ENCODE measurements around the gene IL17C.

IL17C gene

DNA sequence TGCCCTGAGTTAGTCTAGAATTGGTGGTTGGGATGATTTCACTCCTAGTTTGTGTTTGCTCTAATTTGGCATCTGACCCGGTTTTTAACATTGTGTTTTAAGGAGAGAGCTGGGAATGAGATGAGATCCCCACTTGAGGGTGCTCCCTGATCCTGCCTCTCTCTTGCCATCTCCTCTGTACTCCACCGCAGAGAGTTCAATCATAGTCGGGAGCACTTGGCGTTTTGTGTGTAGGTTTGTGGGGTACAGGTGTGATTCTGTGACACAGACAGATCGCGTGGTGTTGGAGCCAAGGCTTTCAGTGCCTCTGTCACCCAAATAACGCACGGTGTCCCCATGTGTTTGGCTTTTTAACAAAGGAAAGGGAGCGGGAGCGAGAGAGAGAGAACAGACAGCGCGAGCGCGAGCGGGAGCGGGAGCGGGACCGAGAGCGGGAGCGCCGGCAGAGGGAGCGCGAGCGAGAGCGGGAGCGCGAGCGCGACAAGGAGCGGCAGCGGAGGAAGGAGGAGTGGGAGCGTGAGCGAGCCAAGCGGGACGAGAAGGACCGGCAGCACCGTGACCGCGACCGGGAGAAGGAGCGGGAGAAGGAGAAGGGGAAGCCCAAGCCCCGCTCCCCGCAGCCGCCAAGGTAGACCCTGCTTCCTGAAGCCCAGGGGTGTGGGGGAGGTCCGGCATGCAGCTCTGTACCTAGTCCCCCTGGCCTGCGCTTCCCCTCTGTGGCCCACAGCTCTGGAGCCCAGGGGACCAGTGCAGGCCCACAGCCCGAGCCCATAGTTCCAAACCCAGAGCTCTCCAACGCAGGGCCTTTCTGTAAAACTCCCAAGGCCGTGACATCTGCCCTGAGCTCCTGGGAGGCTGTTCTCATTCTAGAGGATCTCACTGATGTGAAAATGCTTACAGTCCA lies 27.2 kb upstream of the IL17C start:
- no peak for DNase-seq

GRCh38 chr16:88613293-88613692 lies 25.1 kb upstream of the IL17C start:
- no peak for DNase-seq

- no peak for DNase-seq
These were observed 24.2 kb upstream of the IL17C start for GRCh38 chr16:88613911-88614817.

- DNase-seq, result no peak
These were observed 23.4 kb upstream of the IL17C start for GRCh38 chr16:88614818-88615580.

DNA sequence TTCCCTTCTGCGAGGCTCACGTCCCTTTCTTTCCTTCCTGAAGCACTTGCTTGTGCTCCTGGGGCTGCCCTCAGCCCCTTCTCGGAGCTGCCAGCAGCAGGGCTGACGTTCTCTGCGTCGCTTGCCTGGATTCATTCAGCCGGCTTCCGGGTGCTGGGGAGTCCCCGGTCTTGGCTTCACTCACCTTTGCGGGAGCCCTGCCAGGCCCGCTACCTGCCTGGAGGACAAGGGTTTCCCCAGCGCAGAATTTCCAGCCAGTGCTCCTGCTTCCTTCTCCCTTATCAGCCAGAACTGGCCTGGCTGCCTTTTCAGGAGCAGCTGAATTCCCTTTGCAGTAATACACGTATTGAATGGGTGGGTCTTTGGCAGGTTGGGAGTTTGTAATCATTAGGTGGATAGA lies 22.1 kb upstream of the IL17C start:
- DNase-seq, result no peak

DNA sequence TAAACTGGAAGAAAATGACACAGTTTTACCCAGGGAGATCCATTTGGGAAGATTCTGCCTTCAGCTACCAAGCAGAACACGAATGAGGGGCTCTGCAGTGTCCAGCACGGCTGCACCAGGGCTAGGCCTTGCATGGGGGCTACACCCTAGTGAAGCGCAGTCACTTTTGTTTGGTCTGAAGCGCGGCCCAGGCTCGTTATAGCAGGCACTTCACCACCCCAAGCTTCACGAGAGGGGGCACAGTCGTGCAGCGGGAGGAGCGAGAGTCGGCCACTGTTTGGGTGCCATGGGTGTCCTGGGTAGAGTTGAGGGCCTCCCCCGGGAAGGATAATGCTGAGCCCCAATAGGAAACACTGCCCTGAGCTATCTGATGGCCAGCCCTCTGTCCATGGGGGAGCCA lies 21.6 kb upstream of the IL17C start:
- no peak for DNase-seq

GRCh38 chr16:88617268-88618031 lies 20.9 kb upstream of the IL17C start:
- DNase-seq, result no peak

- no peak for DNase-seq
These were observed 20.0 kb upstream of the IL17C start for GRCh38 chr16:88618182-88618955.

DNA sequence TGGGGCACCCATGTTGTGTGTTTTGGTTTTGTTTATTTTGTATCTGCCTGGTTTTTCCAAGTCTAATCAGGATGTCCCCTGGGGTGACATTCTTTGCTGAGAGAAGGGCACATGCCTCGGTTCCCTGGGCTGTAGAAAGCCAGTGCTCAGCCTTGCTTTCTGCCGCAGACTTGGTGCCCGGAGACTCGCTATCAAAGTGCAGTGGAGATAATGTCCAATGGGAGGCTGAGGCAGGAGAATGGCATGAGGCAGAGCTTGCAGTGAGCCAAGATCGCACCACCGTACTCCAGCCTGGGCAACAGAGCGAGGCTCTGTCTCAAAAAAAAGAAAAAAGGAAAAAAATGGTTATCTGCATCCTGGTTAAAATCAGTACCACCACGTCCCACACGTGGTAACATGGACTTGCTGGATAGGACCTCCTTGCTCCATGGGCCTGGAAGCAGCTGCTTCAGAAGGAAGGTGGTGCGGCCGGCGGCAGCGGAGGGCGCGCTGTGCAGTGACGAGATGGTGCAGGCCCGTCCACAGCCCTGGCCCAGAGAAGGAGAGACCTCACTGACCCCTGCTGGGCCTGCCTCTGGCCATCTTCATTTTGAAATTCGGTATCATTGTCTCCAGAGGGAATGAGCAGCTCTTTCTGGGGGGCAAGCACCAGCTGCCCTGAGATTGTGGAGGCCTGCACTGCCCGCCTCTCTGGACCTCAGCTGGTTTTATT lies 19.3 kb upstream of the IL17C start:
- no peak for DNase-seq

DNA sequence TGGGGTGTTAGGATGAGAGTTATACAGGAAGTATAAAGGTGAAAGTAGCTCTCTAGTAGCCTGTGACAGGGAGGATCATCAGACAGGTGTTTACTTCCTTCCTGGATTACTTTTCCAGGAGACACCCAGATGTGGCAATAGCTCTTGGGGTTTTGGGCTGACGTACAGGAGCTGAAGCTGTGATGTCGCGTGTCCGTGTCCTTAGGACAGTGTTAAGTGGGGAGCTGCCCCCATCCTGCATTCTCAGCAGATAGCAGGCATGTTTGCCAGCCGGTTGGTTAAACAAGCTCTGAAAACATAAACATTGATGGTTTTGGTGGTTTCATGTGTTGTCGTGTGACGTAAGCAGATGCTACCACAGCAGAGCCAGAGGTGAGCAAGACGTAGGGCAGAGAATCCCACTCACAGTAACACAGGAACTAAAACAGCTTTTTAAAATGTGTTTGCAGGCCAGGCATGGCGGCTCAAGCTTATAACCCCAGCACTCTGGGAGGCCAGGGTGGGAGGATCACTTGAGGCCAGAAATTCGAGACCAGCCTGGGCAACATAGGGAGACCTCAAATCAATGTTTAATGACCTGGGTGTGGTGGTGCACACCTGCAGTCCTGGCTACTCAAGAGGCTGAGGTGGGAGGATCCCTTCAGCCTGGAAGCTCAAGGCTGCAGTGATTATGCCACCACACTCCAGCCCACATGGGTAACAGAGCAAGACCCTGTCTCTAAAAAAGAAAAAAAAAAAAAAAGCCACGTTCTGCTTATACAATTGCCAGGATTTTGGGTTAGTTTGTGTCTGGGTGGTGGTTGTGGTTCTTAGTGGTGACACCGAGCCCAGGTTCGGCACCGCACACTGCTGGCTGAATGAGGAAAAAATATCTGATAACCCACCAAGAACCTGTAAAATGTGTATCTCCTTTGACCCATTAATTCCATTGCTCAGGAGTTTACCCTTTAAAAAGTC lies 18.2 kb upstream of the IL17C start:
- DNase-seq, result no peak

GRCh38 chr16:88622125-88622524 lies 16.2 kb upstream of the IL17C start:
- DNase-seq, result no peak

DNA sequence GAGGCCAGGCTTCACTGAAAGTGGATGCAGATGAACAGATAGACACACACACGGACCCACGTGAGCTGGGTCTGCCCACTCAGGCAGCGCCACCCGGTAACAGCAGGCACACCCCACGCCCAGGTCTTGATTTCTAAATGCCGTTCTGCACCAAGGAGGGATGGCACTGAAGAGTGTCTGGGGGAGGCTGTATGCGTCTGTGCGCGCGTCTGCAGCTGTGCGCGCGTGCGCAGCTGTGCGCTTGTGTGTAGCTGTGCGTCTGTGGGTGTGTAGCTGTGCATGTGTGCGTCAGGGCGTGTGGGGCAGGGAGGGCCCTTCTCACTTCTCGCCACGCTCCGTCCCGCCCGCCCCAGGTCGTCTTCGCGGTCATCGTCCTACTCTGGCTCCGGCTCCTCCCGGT lies 15.5 kb upstream of the IL17C start:
- DNase-seq, result no peak

DNA sequence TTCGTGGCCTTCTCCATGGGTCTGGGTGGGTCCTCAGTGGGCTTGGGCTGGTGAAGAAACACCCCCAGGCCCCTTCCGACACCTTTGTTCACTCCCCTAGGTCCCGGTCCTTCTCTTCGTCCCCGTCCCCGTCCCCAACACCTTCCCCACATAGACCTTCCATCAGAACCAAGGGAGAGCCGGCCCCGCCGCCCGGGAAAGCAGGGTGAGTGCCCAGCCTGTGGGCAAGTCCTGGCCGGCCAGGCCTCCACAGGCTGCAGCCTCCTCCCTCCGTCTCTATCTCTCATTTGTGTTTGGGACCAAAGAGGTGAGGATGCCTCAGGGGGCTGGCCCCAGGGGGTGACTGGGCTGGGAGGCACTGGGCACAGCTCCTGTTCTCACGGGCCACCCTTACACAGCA lies 14.5 kb upstream of the IL17C start:
- no peak for DNase-seq

- DNase-seq, result no peak
These were observed 13.9 kb upstream of the IL17C start for GRCh38 chr16:88624481-88624880.

DNA sequence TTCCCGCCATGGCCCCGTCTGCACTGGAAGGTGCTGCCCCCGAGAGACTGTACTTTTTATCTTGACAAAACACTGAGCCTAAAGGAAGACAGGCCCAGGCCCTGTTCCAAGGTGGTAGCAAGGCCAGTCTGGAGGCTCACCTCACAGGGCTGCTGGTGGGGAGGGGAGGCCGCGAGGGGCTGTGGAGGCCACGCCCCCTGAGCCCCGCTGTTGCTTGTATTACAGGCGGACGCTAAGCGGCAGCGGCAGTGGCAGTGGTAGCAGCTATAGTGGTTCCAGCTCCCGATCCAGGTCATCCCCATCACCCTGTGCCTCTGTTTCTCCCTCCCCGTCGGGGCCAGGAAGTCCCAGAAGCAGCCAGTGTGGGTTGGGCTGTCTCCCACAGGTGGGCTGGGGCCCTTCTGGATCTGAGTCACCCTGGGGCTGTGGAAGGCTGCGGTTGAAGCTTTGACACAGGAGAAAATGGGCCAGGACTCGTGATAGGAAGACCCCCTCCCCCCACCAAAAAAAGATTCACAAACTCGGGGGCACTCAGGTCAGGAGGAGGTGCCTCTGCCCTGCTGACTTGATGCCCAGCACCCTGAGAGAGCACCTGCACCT lies 13.3 kb upstream of the IL17C start:
- DNase-seq, result no peak

- no peak for DNase-seq
These were observed 11.7 kb upstream of the IL17C start for GRCh38 chr16:88626646-88627045.

DNA sequence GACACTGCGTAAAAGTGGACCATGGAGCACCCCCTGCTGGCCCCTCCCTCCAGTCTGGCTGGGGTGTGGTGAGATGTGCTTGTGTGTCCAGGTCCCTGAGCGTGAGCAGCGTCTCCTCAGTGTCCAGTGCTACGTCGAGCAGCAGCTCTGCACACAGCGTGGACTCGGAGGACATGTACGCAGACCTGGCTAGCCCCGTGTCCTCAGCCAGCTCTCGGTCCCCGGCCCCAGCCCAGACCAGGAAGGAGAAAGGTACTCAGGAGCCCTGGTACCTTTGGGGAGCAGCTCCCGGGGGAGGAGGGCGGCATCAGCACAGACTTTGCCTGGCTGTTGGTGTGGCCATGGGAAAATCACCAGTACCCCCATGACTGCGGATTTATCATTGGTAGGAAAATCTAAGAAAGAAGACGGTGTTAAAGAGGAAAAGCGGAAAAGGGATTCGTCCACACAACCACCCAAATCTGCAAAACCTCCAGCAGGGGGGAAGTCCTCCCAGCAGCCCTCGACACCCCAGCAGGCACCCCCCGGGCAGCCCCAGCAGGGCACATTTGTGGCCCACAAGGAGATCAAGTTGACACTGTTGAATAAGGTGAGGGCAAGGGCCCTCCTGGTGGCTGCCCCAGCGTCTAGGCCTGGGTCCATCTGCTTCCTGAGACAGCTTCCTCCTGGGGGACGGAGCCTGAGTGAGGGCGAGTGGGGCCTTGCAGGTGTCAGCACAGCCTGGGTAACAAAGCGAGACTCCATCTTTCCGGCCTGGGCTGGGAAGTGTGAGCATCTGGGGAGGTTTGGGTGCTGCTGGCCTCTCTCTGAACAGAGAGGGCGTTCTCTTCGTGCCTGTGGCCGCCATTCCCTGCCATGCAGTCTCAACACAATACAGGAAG lies 10.6 kb upstream of the IL17C start:
- DNase-seq, result no peak

GRCh38 chr16:88628512-88628974 lies 9.8 kb upstream of the IL17C start:
- peak; percentile 68 for DNase-seq

Data from hematopoietic multipotent progenitor cell treated with erythropoietin and hydrocortisone succinate and interleukin-3 and kit ligand, for 4 days (in vitro differentiated cells).